ENCODE data around the gene GTPBP6.

DNA sequence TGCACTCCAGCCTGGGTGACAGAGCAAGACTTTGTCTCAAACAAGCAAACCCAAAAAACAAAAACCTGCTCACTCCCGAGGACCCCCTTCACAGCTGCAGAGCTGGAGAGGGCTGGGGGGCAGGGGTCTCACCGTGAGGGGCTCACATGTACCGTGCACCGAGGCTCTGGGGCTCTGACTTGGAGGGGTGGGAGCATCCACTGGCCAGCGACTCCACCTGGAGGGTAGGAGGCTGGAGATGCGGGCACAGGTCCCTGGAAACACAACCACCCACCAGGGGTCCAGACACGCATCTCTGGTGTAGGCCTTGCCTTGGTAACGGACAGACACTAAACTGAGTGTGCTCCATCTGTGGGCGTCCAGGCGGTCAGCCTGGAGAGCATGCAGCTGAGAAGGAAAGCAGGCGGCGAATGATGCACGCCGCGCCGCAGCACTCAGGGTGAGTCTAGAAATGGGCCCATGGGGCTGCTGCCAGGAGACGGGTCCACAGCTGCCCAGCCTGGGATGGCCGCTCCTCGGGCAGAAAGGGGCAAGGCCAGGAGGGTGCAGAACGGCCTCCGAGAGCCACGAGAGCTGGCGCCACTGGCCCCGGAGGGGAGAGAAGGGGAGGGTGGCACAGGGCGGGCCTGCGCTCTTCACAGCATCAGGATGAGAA lies 42.0 kb upstream of the GTPBP6 start:
- TF ChIP-seq, protein P1, sequence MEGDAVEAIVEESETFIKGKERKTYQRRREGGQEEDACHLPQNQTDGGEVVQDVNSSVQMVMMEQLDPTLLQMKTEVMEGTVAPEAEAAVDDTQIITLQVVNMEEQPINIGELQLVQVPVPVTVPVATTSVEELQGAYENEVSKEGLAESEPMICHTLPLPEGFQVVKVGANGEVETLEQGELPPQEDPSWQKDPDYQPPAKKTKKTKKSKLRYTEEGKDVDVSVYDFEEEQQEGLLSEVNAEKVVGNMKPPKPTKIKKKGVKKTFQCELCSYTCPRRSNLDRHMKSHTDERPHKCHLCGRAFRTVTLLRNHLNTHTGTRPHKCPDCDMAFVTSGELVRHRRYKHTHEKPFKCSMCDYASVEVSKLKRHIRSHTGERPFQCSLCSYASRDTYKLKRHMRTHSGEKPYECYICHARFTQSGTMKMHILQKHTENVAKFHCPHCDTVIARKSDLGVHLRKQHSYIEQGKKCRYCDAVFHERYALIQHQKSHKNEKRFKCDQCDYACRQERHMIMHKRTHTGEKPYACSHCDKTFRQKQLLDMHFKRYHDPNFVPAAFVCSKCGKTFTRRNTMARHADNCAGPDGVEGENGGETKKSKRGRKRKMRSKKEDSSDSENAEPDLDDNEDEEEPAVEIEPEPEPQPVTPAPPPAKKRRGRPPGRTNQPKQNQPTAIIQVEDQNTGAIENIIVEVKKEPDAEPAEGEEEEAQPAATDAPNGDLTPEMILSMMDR (IDR thresholded peaks at IDR 0.05): no peak
- no peak for TF ChIP-seq POLR2A (IDR thresholded peaks at IDR 0.05)

Data from adrenal gland (tissue), 5 donors.